Breast epithelium (tissue), 4 donors: ENCODE results near the gene LMNA. TPM values are rescaled to one million over a fixed set of nuclear protein-coding genes. Genes with fewer than 3 reads are reported as not detected.

Source experiments
- DNase-seq, 2 donors: peaks; one replicate each; pipeline ENCODE4 v3.0.0-alpha.2; 2019; ENCODE audit warnings: low spot score in 2 of 2
- H3K27ac ChIP-seq, 2 donors: fragments of 200-600 bp; sonication (generic) in 1 of 2; one replicate each; pipeline ENCODE4 v1.5.1; 2016 to 2019; ENCODE audit warnings: mild to moderate bottlenecking in 1 of 2
- H3K27me3 ChIP-seq, 2 donors: fragments of 200-600 bp; sonication (generic) in 1 of 2; one replicate each; pipeline versions ENCODE4 v1.5.1 to v1.6.0; 2017 to 2019; ENCODE audit warnings: control low read depth in 1 of 2, mild to moderate bottlenecking in 1 of 2
- H3K36me3 ChIP-seq: fragments of 200-600 bp; one replicate; pipeline ENCODE4 v1.5.1; 2019
- H3K4me1 ChIP-seq, 2 donors: fragments of 200-600 bp; sonication (generic); one replicate each; pipeline ENCODE4 v1.5.1; 2016 to 2019; ENCODE audit warnings: control low read depth in 1 of 2
- H3K4me3 ChIP-seq, 3 donors: fragments of 200-600 bp; sonication (generic); 1 replicate in 2 of 3; 2 replicates in 1 of 3; pipeline ENCODE4 v1.5.1; 2016 to 2019; ENCODE audit warnings: mild to moderate bottlenecking in 3 of 3, moderate library complexity in 2 of 3
- H3K9me3 ChIP-seq, 2 donors: fragments of 200-600 bp; sonication (generic) in 1 of 2; one replicate each; pipeline ENCODE4 v1.5.1; 2016 to 2019; ENCODE audit warnings: control low read depth in 1 of 2
- POLR2A ChIP-seq: fragments of 450-650 bp; IDR thresholded peaks from one replicate; pipeline ENCODE4 v1.6.1; 2016; ENCODE audit warnings: antibody characterized with exemption, mild to moderate bottlenecking, moderate library complexity
- POLR2AphosphoS5 ChIP-seq, 3 donors: sonication (generic); formaldehyde crosslinking; IDR thresholded peaks; one replicate each; pipeline ENCODE4 v1.6.1; 2017; ENCODE audit warnings: antibody characterized with exemption in 3 of 3
- intact Hi-C: fragments of 100-400 bp; cut with DNase I; formaldehyde crosslinking; loops from one replicate; pipeline ENCODE4 v1.15.1; 2023; ENCODE audit warnings: low total_unique reads
- total RNA-seq, 3 donors: library from RNA; depleted of rRNA; stranded (reverse); fragments of >200 nt; gene quantifications; one replicate each; pipeline ENCODE4 v1.1.0, GENCODE V29; 2016
- TF ChIP-seq, protein P1 (sequence below), 3 donors: fragments of 450-650 bp; IDR thresholded peaks; one replicate each; pipeline ENCODE4 v1.5.1; 2016 to 2017; ENCODE audit warnings: antibody characterized with exemption in 3 of 3, mild to moderate bottlenecking in 3 of 3, moderate library complexity in 3 of 3

The LMNA gene
- total RNA-seq, 3 donors from 2014 or later = 292 to 367 (median 319) TPM

DNA sequence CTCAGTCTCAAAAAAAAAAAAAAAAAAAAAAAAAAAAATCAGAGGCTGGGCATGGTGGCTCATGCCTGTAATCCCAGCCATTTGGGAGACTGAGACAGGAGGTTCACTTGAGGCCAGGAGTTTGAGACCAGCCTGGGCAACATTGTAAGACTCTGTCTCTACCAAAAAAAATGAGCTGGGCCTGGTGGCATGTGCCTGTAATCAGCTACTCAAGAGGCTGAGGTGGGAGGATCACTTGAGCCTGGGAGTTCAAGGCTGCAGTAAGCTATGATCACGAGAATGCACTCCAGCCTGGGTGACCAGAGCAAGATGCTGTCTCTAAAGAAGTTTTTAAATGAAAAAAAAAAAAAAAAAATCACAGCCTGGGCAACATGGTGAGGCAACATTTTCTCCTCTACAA, 49.2 kb downstream of the LMNA start:
- no peak overlapping the region for H3K27ac ChIP-seq
- intact Hi-C loops = no loop called here

DNA sequence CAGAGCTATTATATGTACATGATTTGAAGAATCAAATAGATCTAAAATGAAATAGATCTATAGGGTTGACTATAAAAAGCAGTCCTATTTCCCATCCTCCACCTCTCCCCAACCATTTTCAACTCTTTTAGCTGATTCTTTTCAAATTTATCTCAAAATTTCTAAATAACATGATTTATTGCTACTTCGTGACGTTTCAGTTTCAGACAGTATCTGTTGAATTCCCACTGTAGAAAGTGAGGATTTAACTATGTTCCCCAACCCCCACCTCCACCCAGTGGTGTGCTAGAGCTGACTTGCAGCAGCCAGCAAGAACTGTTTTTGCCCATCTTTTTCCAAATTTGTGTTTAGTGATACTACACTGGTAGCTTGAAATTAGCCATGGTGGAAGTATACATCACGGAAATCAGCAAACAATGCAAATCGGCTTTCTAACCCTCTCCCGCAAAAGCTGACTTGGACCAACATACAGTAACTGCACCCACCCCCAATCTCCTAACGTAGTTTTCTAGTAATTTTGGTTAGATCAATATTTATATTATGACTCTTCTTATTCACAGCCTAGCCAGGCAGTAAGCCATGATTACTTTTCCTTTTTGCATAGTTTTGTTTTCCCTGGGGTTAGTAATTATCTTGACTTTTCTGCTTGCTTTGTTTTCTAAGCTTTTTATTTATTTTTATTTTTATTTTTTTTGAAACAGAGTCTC, 49.8 kb downstream of the LMNA start:
- intact Hi-C loops = no loop called here
- TF ChIP-seq POLR2A (no peak), POLR2AphosphoS5 (IDR thresholded peaks at IDR 0.05) (no peak)
- no peaks in the 10 kb centered on the region for H3K36me3 ChIP-seq

More for the DNA sequence above, 49.2 kb downstream of the LMNA start:
- no peaks in the 10 kb centered on the region for H3K27me3 ChIP-seq
- no peaks in the 10 kb centered on the region for H3K9me3 ChIP-seq
- no peaks in the 10 kb centered on the region for H3K4me1 ChIP-seq
- DNase-seq = no peak
- H3K36me3 ChIP-seq = no peaks in the 10 kb centered on the region
- H3K4me3 ChIP-seq = no peak overlapping the region
- TF ChIP-seq POLR2A (no peak), POLR2AphosphoS5 (IDR thresholded peaks at IDR 0.05) (no peak)
- TF ChIP-seq, protein P1, sequence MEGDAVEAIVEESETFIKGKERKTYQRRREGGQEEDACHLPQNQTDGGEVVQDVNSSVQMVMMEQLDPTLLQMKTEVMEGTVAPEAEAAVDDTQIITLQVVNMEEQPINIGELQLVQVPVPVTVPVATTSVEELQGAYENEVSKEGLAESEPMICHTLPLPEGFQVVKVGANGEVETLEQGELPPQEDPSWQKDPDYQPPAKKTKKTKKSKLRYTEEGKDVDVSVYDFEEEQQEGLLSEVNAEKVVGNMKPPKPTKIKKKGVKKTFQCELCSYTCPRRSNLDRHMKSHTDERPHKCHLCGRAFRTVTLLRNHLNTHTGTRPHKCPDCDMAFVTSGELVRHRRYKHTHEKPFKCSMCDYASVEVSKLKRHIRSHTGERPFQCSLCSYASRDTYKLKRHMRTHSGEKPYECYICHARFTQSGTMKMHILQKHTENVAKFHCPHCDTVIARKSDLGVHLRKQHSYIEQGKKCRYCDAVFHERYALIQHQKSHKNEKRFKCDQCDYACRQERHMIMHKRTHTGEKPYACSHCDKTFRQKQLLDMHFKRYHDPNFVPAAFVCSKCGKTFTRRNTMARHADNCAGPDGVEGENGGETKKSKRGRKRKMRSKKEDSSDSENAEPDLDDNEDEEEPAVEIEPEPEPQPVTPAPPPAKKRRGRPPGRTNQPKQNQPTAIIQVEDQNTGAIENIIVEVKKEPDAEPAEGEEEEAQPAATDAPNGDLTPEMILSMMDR (IDR thresholded peaks at IDR 0.05) = no peak

DNA sequence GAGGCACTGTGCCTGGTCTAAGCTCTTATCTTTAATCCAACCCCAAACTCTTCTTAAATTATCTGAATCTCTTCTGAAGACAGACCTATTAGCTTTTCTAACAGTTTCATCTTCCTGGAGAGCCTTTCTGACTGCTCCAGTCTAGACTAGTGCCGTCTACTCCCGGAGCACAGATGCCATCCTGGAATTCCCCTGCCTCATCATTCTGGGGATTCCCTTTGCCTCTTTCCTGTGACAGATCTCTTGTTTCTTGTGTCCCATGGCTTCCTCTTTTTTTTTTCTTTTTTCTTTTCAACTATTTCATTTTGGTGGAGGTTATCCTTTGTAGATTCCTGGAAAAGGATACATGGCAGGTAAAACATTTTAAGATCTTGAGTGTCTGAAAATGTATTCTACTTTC, 50.6 kb downstream of the LMNA start:
- TF ChIP-seq, protein P1 (IDR thresholded peaks at IDR 0.05) = no peak
- no peak for TF ChIP-seq POLR2A
- no peak for TF ChIP-seq POLR2AphosphoS5 (IDR thresholded peaks at IDR 0.05)
- no peak for DNase-seq
- Histone ChIP-seq H3K4me1 (no peaks in the 10 kb centered on the region), H3K4me3 (no peak overlapping the region), H3K27me3 (no peaks in the 10 kb centered on the region), H3K9me3 (no peaks in the 10 kb centered on the region), H3K27ac (no peak overlapping the region), H3K36me3 (no peaks in the 10 kb centered on the region)
- intact Hi-C loops = no loop called here

More for the DNA sequence above, 49.8 kb downstream of the LMNA start:
- Histone ChIP-seq H3K4me1 (no peaks in the 10 kb centered on the region), H3K27me3 (no peaks in the 10 kb centered on the region), H3K9me3 (no peaks in the 10 kb centered on the region), H3K4me3 (no peak overlapping the region), H3K27ac (no peak overlapping the region)
- no peak for DNase-seq

DNA sequence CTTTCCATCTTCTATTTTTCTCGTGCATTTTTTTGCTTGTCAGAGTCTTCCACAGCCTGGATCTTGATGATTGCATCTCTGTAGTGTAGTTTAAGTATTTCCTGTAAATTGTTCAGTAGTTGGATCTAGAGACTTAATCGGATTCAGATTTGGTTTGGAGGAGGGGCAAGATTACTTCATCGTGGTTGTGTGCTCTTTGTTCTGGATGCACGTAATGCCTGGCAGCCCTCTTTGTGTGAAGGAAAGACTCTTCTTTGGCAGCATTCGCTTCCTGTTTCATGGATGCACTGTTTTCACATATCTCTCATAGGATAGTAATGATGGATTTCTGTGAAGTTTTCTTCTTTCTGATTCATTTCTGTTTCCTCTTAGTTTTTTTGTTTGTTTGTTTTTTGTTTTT, 53.0 kb downstream of the LMNA start:
- intact Hi-C loops = no loop called here
- no peak for TF ChIP-seq POLR2AphosphoS5 (IDR thresholded peaks at IDR 0.05)
- no peak for TF ChIP-seq POLR2A
- TF ChIP-seq, protein P1 (IDR thresholded peaks at IDR 0.05) = no peak
- H3K27me3 ChIP-seq = no peaks in the 10 kb centered on the region
- no peaks in the 10 kb centered on the region for H3K9me3 ChIP-seq
- H3K4me3 ChIP-seq = no peak overlapping the region
- no peak for DNase-seq
- H3K4me1 ChIP-seq = no peaks in the 10 kb centered on the region
- no peak overlapping the region for H3K27ac ChIP-seq
- no peaks in the 10 kb centered on the region for H3K36me3 ChIP-seq

DNA sequence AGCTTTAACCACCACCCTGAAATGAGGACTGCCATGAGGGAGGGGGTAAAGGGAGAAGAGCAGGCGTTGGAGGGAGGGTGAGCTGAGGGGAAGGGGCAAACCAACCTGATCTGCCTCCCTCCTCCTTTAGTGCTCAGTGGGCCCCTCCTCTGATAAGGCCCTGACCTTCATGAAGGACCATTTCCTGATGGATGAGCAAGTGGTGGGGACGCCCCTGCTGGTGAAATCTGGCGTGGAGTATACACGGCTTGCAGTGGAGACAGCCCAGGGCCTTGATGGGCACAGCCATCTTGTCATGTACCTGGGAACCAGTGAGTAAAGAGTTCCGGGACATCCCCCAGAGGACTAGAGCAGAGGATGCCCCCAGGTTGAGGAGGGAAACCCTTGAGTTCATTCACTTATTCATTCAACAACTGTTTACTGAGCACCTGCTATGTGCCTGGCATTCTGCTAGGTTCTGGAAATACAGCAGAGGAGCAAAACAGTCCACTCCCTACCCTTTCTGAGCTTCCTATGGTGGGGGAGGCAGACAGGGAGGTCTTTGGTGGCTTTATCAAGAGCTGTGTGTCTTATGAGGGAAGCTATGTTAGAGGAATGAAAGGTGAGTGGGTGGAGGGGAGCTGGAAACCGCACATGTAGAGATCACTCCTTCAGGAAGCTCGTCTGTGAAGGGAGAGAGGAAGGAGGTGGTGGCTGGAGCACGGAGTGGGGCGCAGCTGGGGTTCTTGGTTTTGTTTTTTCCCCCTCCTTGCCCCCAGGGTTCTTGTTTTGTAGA, 58.4 kb downstream of the LMNA start:
- Histone ChIP-seq H3K4me1 (no peaks in the 10 kb centered on the region), H3K9me3 (no peaks in the 10 kb centered on the region), H3K4me3 (no peak overlapping the region), H3K27ac (no peak overlapping the region), H3K27me3 (no peaks in the 10 kb centered on the region), H3K36me3 (no peaks in the 10 kb centered on the region)
- no peak for TF ChIP-seq POLR2A
- TF ChIP-seq, protein P1 (IDR thresholded peaks at IDR 0.05) = no peak
- TF ChIP-seq POLR2AphosphoS5 (IDR thresholded peaks at IDR 0.05) = no peak
- intact Hi-C loops = no loop called here
- no peak for DNase-seq
